ENCODE measurements around the gene IFI27L2.

IFI27L2 gene

DNA sequence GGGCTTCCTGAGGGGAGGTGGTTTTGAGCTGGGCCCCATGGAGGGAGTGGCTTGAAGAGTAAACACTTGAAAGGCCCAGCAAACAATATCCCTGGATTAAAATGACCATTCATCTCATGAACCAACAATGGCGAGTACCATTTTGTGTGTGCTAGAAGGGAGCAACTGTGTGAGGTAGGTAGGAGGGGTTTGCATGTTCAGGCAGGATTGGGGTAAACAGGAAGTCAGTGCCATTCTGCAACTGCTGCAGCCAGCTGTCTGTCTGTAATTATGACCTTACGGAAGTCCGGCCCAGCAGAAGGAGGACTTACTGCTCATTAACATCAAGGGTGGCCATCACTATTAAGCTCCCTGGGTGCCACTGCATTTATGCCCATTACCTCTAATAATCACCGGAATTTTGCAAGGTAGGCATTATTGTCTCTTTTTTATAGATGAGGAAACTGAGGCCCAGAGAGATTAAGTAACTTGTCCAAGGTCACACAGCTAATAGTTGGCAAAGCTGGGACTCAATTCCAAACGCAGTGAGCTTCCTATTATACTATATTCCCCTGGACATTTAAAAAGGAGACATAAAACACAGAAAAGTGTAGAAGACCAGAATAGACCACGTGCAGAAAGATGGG lies 16.6 kb upstream of the IFI27L2 start:
- FAIRE-seq, result no peak

DNA sequence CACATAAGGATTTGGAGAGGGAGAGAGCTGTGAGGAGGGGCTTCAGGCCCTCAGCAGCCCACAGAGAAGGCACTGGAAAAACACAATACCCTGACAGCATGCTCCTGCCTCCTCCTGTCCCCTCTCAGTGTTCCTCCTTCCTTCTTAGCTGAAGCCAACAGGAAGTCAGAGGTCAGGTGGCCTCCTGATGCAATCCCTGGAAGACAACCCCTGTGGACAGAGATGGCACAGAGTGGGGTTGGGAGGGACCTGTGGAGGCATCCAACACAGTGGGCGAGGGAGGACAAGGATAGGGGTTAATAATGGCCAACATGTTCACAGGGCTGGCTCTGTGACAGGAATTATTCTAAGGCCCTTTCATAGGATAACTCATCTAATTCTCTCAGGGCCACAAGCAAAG lies 15.4 kb upstream of the IFI27L2 start:
- FAIRE-seq, result no peak

DNA sequence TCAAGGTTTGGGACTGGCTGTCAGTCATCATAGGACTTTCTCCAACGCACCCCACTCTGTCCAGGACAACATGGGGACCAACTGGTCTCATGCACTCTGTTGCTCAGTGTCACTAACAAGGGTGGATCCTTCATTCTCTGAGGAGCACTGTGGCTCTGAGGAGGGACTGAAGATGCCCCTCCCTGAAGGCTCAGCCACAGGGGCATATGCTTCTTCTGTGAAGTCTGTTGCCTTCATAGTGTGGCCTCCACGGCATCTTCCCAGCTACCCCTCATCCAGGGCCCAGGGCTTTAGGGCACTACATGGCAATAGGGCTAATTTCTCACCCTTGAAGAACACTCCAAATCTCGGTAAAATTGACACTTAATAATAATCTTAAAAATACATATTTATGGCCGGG lies 14.3 kb upstream of the IFI27L2 start:
- FAIRE-seq, result no peak

GRCh38 chr14:94143239-94143638 lies 13.8 kb upstream of the IFI27L2 start:
- no peak for FAIRE-seq

GRCh38 chr14:94142836-94143235 lies 13.4 kb upstream of the IFI27L2 start:
- no peak for FAIRE-seq

DNA sequence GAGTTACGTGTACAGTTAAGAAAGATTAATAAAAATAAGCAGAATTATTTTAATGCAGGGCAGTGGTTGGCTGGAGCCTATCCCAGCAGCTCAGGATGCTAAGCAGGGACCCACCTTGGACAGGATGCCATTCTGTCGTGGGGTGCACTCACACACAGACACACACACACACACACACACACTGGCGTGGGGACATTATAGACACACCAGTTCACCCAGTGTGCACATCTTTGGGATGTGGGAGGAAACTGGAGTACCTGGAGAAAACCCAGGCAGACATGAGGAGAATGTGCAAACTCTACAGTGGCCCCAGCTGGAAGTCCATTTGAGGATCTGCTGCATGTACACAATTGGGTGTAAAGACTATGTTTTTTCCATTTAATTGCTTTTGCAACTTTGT lies 12.8 kb upstream of the IFI27L2 start:
- FAIRE-seq, result no peak

DNA sequence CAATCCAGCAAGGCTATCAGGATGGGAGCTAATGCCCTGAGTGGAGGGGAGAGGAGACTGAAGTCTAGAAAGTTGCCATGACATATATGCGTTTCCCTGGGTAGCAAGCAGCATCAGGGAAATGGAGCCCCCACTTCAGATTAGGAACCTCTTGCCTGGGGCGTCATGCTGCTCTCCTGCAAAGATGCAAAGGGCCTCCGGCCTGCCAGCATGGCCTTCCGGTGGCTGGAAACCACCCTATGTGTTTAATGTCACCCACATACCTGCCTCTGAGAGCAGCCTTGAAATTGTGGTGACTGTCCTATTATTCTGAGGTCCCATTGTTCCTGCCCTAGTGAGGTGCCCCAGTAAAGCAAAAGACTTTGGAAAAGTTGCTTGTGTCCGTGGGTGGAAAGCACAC lies 10.0 kb upstream of the IFI27L2 start:
- no peak for FAIRE-seq

GRCh38 chr14:94139006-94139405 lies 9.6 kb upstream of the IFI27L2 start:
- FAIRE-seq, result no peak

DNA sequence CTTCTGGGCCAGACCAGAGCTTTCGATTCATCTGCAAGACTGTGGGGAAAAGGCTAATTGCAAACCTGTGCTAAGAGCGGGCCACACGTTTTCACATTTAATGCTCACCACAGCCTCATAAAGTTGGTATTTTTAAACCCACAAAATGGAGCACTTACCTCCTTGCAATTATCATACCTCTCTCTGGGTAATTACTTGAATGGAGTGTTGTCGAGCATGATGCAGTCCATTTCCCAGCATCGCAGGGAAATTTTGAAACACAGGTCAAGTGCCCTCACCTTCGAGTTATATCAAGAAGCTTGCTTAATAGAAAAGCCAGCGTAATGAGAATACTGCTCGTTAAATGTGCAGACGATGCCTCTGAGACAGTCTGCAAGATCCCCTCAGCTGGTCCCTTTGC lies 8.8 kb upstream of the IFI27L2 start:
- no peak for FAIRE-seq

DNA sequence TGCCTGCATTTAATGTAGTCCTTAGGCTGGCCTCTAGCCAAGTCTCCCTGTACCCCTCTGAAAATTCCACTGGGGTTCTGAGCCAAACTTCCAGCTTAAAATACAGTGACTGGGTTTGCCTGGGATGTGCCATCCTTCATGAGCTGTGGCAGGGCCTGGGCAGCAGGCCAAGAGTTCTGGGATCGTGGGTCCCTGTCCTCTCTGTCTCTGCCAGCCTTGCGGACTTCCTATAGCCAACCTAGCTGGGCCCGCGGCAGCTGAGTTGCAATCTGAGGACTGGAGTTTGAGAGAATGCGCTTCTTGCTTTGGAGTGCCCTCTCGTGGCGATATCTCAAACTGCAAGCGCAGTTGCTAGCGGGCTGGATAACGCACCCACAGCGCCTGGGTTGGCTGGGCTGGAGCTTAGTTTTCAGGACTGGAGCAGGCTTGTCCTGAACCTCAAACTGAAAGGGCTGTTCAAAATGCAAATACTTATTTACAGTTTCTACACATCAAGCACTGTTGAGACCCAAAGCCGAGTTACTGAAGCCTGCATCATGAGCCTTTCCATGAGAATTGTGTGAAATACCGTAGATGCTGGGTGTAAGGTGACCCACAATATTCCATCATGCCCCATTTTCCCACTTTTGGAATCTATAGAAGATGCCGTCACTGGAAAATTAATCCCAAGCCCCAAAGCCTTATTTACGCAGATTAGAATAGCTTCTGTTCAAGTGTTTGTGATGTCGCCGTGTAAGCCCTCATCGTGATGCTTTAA lies 7.3 kb upstream of the IFI27L2 start:
- no peak for FAIRE-seq

DNA sequence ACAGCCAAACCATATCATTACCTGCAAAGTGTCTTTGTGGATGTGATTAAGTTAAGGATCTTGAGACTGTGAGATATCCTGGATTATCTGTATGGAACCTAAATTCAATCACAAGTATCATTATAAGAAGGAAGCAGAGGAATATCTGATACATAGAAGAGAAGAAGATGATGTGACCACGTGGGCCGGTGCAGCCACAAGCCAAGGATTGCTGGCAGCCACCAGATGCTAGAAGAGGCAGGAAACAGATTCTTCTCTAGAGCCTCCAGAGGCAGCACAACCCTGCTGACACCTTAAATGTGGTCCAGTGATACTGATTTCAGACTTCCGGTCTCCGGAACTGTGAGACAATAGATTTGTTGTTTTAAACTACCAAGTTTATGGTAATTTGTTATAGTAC lies 6.1 kb upstream of the IFI27L2 start:
- FAIRE-seq, result no peak

- FAIRE-seq, result peak; percentile 97
Measured at GRCh38 chr14:94132285-94132887, 3.0 kb upstream of the IFI27L2 start.

- peak; percentile 55 for FAIRE-seq
Measured at GRCh38 chr14:94129758-94130414, 482 bp upstream of the IFI27L2 start.

DNA sequence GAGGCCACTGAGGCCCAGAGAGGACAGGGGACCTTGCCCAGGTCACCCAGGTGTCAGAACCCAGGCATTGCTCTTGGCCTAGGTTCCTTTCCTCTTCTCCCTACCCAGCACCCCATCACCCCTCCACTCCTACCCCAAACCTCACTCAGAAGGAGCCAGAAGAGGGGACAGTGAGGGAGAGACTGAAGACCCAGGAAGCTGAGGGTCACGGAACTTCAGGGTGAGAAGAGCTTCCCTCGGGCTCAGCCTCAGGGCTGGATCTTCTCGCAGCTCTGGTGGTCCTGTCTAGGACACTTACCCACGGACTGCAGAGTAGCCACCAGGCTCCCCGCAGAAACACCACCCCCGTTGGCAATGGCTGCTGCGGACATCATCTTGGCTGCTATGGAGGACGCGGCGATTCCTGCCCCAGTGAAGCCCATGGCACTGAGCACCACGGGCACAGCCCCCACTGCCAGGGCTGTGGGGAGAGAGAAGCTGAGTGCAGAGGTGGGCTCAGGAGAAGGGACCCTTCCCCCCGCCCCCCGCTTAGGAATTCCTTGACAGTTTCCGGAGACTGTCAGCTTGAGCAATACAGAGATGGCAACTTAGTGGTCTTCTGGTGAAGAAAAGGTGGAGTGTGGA lies 1.1 kb downstream of the IFI27L2 start:
- FAIRE-seq, result no peak

DNA sequence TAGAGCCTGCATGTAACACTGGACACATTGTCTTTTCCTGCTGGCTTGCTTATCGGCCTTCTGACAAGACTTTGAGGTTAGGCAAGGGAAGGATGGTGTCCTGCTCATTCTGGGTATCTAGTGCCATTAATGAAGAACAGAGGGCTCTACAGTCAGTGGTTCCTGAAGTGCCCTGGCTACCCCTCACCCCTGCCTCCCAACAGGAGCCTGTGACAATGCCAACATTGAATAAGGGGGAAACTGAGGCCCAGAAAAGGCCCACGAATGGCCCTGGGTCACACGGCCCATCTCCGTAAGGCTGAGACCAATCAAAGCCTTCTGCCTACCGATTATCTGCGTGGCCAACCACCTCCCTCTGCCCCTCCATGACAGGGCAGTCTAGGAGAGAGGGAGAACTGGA lies 2.1 kb downstream of the IFI27L2 start:
- FAIRE-seq, result no peak

DNA sequence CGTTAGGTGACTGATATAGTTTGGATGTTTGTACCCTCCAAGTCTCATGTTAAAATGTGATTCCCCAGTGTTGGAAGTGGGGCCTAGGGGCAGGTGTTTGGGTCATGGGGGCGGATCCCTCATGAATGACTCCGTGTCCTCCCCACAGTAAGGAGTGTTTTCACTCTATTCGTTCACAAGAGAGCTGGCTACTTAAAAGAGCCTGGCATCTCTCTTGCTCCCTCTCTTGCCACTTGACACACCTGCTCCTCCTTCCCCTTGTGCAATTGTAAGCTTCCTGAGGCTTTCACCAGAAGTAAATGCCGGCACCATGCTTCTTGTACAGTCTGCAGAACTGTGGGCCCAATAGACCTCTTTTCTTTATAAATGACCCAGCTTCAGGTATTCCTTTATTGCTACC lies 2.6 kb downstream of the IFI27L2 start:
- FAIRE-seq, result no peak

DNA sequence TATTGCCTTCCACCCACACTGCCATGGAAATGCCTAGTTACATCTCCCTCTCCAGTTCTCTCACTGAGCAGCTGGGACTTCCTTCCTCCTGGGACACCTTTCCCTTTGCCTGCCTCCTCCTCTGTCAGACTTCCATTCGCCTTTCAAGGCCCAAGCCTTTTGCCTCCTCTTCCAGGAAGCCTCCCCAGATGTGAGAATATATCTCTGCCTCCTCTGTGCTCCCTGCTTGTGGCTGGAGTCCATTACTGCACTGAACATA lies 3.1 kb downstream of the IFI27L2 start:
- FAIRE-seq, result no peak

DNA sequence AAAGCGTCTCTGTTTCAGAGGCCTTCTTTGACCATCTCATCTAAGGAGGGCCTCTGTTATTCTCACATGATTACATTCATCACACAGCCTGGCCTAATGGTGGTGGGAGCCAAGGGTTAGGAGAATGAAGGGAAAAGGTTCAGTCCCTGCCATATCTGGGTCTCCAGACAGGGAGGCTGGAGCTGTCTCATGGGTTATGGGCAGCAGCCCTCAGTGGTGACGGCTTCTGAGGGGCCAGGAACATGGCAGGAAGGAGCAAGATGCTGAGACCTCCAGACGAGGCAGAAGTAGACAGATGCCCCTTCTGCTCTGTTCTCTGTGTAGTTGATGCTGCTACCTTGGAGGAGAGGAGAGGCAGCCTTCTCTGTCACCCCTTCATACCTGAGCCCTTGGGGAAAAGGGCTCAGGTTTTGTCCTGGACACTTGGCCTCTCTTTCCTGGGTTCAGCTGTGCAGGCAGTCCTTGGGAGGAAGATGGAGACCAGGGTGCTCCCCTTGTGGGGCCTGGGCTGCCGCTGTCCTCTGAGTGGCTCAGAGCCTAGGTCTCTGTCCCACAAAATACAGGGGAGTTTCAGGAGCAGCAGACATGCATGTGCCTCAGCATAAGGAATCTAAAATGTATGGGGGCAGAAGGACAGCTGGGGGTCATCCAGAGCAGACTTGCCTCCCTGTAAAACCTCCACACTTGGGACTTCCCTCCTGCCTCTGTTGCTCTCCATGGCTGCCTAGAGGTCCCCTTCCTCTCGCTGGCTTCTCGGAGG lies 3.6 kb downstream of the IFI27L2 start:
- no peak for FAIRE-seq

GRCh38 chr14:94124582-94125377 lies 4.6 kb downstream of the IFI27L2 start:
- no peak for FAIRE-seq

DNA sequence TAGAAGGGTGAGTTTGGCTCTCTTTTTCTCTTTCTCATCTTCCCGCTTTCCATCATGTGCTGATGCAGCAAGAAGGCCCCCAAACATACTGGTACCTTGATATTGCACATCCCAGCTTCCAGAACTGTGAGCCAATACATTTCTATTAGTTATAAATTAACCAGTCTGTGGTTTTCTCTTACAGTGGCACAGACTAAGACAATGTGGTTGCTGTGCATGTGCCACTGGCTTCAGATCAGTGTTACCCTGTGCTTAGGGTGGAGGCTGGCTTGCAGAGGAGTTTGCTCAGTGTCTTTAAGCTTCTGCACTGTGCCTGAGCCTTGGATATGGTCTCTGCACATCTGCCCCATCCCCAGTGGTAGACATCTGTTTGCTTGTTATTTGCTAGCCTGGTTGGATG lies 5.5 kb downstream of the IFI27L2 start:
- no peak for FAIRE-seq

DNA sequence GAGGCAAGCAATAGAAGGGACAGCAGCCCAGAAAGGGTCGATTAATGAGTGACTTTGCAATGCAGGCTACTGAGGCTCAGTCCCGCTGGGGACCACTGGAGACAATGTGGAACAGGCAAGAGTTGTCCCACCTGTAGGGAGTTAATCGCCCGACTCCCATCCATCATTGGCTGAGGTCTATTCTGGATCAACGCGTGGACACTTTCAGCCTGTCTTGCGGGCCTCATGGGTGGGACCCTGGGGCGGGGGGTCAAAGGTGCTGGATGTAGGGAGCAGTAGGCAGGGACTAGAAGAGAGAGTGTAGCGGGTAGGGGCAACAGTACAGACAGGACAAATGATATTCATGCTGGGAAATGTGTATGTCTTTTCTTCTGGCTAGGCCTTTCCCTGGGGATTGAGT lies 6.1 kb downstream of the IFI27L2 start:
- no peak for FAIRE-seq

- FAIRE-seq, result no peak
Measured at GRCh38 chr14:94122438-94122837, 7.0 kb downstream of the IFI27L2 start.

Measured in islet of Langerhans (tissue), 1 donor.